SK-N-SH (cell line): Measurements from ENCODE around the gene GPRIN3. TPM values are rescaled to one million over a fixed set of nuclear protein-coding genes. Genes with fewer than 3 reads are reported as not detected.

Experiments used
- CTCF ChIA-PET: fragments of 300-600, 350-600 bp; formaldehyde crosslinking; extraction: SDS; loops from one replicate; lab custom pipeline; 2021; lab: Yijun Ruan, JAX
- POLR2A ChIA-PET: fragments of 350-600 bp; sonication (Branson Sonifier 250); formaldehyde crosslinking; extraction: SDS; loops from one replicate; lab custom pipeline; 2020; ENCODE audit warnings: antibody characterized with exemption, inconsistent platforms; lab: Yijun Ruan, JAX
- DNase-seq: peaks from one replicate; pipeline ENCODE4 v3.0.0; 2012
- H2AFZ ChIP-seq: fragments of 200-600 bp; sonication (generic); 2 replicates; pipeline ENCODE4 v1.8.1; 2016; ENCODE audit warnings: antibody characterized with exemption, mild to moderate bottlenecking, low read depth
- H3F3A ChIP-seq: fragments of 200-600 bp; sonication (generic); replicated peaks from 2 replicates; pipeline ENCODE3; 2016; ENCODE audit warnings: antibody characterized with exemption, mild to moderate bottlenecking; ENCODE audit not compliant: insufficient read depth
- H3K27ac ChIP-seq, 2 experiments: fragments of 200-500 bp in 1 of 2; fragments of 200-600 bp in 1 of 2; sonication (Bioruptor generic) in 1 of 2; sonication (generic), shearing (Covaris generic) in 1 of 2; 2 replicates each; pipeline versions ENCODE4 v1.5.1 to v1.6.1; 2014 to 2016; ENCODE audit warnings: low read depth in 2 of 2, inconsistent platforms in 1 of 2, low read length in 1 of 2, mild to moderate bottlenecking in 1 of 2, mixed read lengths in 1 of 2
- H3K27me3 ChIP-seq: fragments of 200-600 bp; sonication (generic), shearing (Covaris generic); 2 replicates; pipeline ENCODE4 v1.6.1; 2016; ENCODE audit warnings: mixed run types; ENCODE audit not compliant: insufficient read depth
- H3K36me3 ChIP-seq, 2 experiments: fragments of 200-500 bp in 1 of 2; fragments of 200-600 bp in 1 of 2; sonication (Bioruptor generic) in 1 of 2; sonication (generic) in 1 of 2; replicated peaks in 1 of 2; 2 replicates each; pipeline versions ENCODE3 to v1.5.1; 2014 to 2016; ENCODE audit warnings: low read length in 1 of 2, mild to moderate bottlenecking in 1 of 2; ENCODE audit not compliant: insufficient read depth in 2 of 2, control insufficient read depth in 1 of 2
- H3K4me1 ChIP-seq, 2 experiments: fragments of 200-500 bp in 1 of 2; fragments of 200-600 bp in 1 of 2; sonication (Bioruptor generic) in 1 of 2; sonication (generic), shearing (Covaris generic) in 1 of 2; 2 replicates each; pipeline versions ENCODE4 v1.5.1 to v1.6.1; 2014 to 2016; ENCODE audit warnings: low read depth in 1 of 2, low read length in 1 of 2, mixed run types in 1 of 2; ENCODE audit not compliant: insufficient read depth in 2 of 2, control insufficient read depth in 1 of 2
- H3K4me2 ChIP-seq: fragments of 200-600 bp; sonication (generic), shearing (Covaris generic); 2 replicates; pipeline ENCODE4 v1.6.1; 2017; ENCODE audit warnings: mixed run types
- H3K4me3 ChIP-seq, 2 experiments: fragments of 200-500 bp in 1 of 2; fragments of 200-600 bp in 1 of 2; sonication (Bioruptor generic) in 1 of 2; sonication (generic), shearing (Covaris generic) in 1 of 2; 2 replicates each; pipeline versions ENCODE4 v1.5.1 to v1.8.1; 2014 to 2016; ENCODE audit warnings: low read depth in 2 of 2, inconsistent platforms in 1 of 2, low read length in 1 of 2, mild to moderate bottlenecking in 1 of 2, mixed read lengths in 1 of 2, moderate library complexity in 1 of 2
- H3K79me2 ChIP-seq: fragments of 200-600 bp; sonication (generic); 2 replicates; pipeline ENCODE4 v1.8.1; 2017; ENCODE audit warnings: mild to moderate bottlenecking; ENCODE audit not compliant: insufficient read depth
- H3K9ac ChIP-seq: fragments of 200-600 bp; sonication (generic); 2 replicates; pipeline ENCODE4 v1.6.1; 2017; ENCODE audit warnings: mixed run types
- H3K9me2 ChIP-seq: fragments of 200-600 bp; sonication (generic); 2 replicates; pipeline ENCODE4 v1.6.1; 2017; ENCODE audit warnings: mixed run types
- H3K9me3 ChIP-seq: fragments of 200-600 bp; sonication (generic); 2 replicates; pipeline ENCODE4 v1.6.1; 2017; ENCODE audit warnings: mixed run types, mild to moderate bottlenecking, moderate library complexity
- H4K20me1 ChIP-seq: fragments of 200-600 bp; sonication (generic); 2 replicates; pipeline ENCODE4 v1.6.1; 2017; ENCODE audit warnings: mild to moderate bottlenecking, mixed run types; ENCODE audit not compliant: insufficient read depth
- CHD2 ChIP-seq: fragments of 150-350 bp; IDR thresholded peaks from 2 replicates; pipeline ENCODE4 v1.6.1; 2018; ENCODE audit warnings: low read length; ENCODE audit not compliant: partially characterized antibody
- EP300 ChIP-seq, 2 experiments: IDR thresholded peaks; 2 replicates each; pipeline versions ENCODE4 v1.4.0 to v1.6.1; 2012; ENCODE audit warnings: borderline replicate concordance in 1 of 2, low read depth in 1 of 2, low read length in 1 of 2
- EZH2phosphoT487 ChIP-seq: fragments of 200-600 bp; sonication (generic); IDR thresholded peaks from 2 replicates; pipeline ENCODE4 v1.6.1; 2017; ENCODE audit warnings: low read depth, mixed run types, mild to moderate bottlenecking, antibody characterized with exemption, moderate library complexity, borderline replicate concordance
- FOXJ3 ChIP-seq: sonication (generic); formaldehyde crosslinking; IDR thresholded peaks from 2 replicates; pipeline ENCODE4 v1.5.1; 2020; ENCODE audit warnings: mild to moderate bottlenecking, missing genetic modification reagents
- JUND ChIP-seq: IDR thresholded peaks from 2 replicates; pipeline ENCODE4 v1.4.0; 2012
- NFIC ChIP-seq: IDR thresholded peaks from 2 replicates; pipeline ENCODE4 v1.4.0; 2012; ENCODE audit warnings: borderline replicate concordance
- NRF1 ChIP-seq: IDR thresholded peaks from 2 replicates; pipeline ENCODE4 v1.6.1; 2012; ENCODE audit warnings: low read depth, mild to moderate bottlenecking, low read length
- POLR2AphosphoS5 ChIP-seq: IDR thresholded peaks from 2 replicates; pipeline ENCODE4 v1.6.1; 2012; ENCODE audit warnings: low read depth, low read length
- RCOR1 ChIP-seq: fragments of 150-350 bp; IDR thresholded peaks from 2 replicates; pipeline ENCODE4 v1.6.1; 2017; ENCODE audit warnings: antibody characterized with exemption, low read length
- RFX5 ChIP-seq: IDR thresholded peaks from 2 replicates; pipeline ENCODE4 v1.6.1; 2012; ENCODE audit warnings: mild to moderate bottlenecking, improper control_type of control experiment, low read length
- RXRA ChIP-seq: IDR thresholded peaks from 2 replicates; pipeline ENCODE4 v1.4.0; 2012; ENCODE audit warnings: low read depth, mild to moderate bottlenecking, borderline replicate concordance
- SMC3 ChIP-seq: IDR thresholded peaks from 2 replicates; pipeline ENCODE4 v1.6.1; 2012; ENCODE audit warnings: low read depth, low read length, improper control_type of control experiment
- TCF12 ChIP-seq: IDR thresholded peaks from 2 replicates; pipeline ENCODE4 v1.4.0; 2012
- TEAD4 ChIP-seq: IDR thresholded peaks from 2 replicates; pipeline ENCODE4 v1.4.0; 2012; ENCODE audit warnings: mild to moderate bottlenecking, borderline replicate concordance; ENCODE audit not compliant: insufficient read depth
- WGBS: methylation state at CpG from one replicate; pipeline ENCODE4 v1.1.6; 2017; ENCODE audit warnings: low lambda C conversion rate; 5-methylcytosine and 5-hydroxymethylcytosine counted together
- polyA plus RNA-seq, 3 experiments: library from polyadenylated mRNA; depleted of rRNA; stranded (reverse); fragments of >200 nt; gene quantifications; 2 replicates each; pipeline ENCODE4 v1.2.3, GENCODE V29; 2012
- TF ChIP-seq, protein P1 (sequence below): fragments of 200-600 bp; sonication (generic); IDR thresholded peaks from 2 replicates; pipeline ENCODE4 v1.6.1; 2017; ENCODE audit warnings: antibody characterized with exemption, mild to moderate bottlenecking, moderate library complexity
- TF ChIP-seq, protein P2 (sequence below): IDR thresholded peaks from 2 replicates; pipeline ENCODE4; 2012
- TF ChIP-seq, protein P3 (sequence below): fragments of 150-350 bp; IDR thresholded peaks from 2 replicates; pipeline ENCODE4 v1.6.1; 2016; ENCODE audit warnings: mild to moderate bottlenecking, low read depth, low read length

The GPRIN3 gene
- polyA plus RNA-seq, 1 of the 3 experiments (the other 2 are of a cell fraction), result not detected

DNA sequence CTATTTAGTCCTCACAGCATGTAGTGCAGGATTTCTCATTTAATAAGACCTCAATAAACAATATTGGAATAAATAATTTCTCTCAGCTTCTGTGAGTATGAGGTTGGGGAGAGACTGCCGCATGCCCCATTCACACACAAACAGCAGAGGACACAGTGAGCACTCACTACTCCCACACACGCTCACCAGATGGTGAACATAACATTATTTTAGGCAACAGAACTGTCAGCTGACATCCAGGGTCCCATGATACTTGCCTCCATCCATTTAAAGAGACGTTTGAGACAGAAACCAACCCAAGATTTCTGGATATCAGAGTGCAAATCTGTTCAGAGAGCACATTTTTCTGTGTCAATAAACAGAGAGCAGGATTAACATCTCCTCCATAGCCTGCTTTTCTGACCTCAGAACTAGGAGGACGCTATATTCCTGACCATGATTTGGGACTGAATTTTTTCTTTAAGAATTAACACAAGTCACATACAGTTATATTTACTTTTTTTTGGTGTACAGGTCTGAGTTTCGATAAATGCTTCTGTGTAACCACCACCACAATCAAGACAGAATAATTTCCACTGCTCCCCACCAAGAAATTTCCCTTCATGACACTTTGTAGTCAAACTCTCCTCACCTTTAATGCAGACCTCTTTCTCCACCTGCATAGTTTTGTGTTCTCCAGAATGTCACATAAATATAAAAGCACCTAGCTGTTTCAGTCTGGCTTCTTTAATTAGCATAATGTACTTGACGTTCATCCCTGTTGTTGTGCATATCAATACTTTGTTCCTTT is 16.7 kb downstream of the GPRIN3 start:
- H3K9me2 ChIP-seq, result no peaks in the 10 kb centered on the region
- no peak overlapping the region for H3K4me2 ChIP-seq
- no peaks in the 10 kb centered on the region for H3K27me3 ChIP-seq
- POLR2A ChIA-PET, result no interaction called here
- H3K9me3 ChIP-seq, result no peaks in the 10 kb centered on the region
- H2AFZ ChIP-seq, result no peak overlapping the region
- CTCF ChIA-PET, result interaction anchor here (1.2 kb wide), 1 partner anchor 133 kb away, joined by 3 read pairs; no protein-coding TSS in a partner anchor
- DNase-seq, result no peak
- no peak overlapping the region for H3K4me3 ChIP-seq
- H3K4me1 ChIP-seq, result no peaks in the 10 kb centered on the region
- H3K79me2 ChIP-seq, result no peaks in the 10 kb centered on the region
- H4K20me1 ChIP-seq, result no peaks in the 10 kb centered on the region
- H3K27ac ChIP-seq, result no peak overlapping the region
- no peaks in the 10 kb centered on the region for H3F3A ChIP-seq
- TF ChIP-seq NFIC, result no peak
- no peak for TF ChIP-seq RXRA
- H3K36me3 ChIP-seq, result no peaks in the 10 kb centered on the region
- 55% methylated on average over 5 of the region's 6 CpGs for WGBS
- no peak overlapping the region for H3K9ac ChIP-seq

DNA sequence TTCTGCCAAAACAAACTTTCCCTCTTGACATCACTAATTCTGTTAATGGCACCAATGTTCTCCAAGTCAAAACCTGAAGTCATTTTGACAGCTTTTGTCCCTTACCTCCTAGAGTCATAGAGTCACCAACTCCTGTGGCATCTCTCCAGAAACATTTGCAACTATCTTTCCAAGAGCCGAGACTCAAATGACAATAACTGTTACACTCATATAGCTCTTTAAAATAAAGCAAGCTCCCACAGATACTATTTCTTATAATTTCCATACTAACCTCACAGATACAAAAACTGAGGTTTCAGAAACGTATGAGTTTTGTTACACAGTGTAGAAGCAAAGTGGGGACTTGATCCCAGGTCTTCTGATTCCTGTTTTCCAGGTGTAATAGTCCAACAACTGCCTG is 18.3 kb downstream of the GPRIN3 start:
- Histone ChIP-seq H3K4me3 (no peak overlapping the region), H3K4me1 (no peaks in the 10 kb centered on the region), H3F3A (no peaks in the 10 kb centered on the region), H2AFZ (no peak overlapping the region), H3K27me3 (no peaks in the 10 kb centered on the region), H3K4me2 (no peak overlapping the region), H3K9me2 (no peaks in the 10 kb centered on the region), H3K79me2 (no peaks in the 10 kb centered on the region), H3K9me3 (no peaks in the 10 kb centered on the region), H3K36me3 (no peaks in the 10 kb centered on the region), H3K27ac (no peak overlapping the region), H3K9ac (no peak overlapping the region), H4K20me1 (no peaks in the 10 kb centered on the region)
- POLR2A ChIA-PET, result no interaction called here
- 28% methylated on average over 2 of the region's 2 CpGs for WGBS
- CTCF ChIA-PET, result no interaction called here
- no peak for DNase-seq
- TF ChIP-seq, protein P1, sequence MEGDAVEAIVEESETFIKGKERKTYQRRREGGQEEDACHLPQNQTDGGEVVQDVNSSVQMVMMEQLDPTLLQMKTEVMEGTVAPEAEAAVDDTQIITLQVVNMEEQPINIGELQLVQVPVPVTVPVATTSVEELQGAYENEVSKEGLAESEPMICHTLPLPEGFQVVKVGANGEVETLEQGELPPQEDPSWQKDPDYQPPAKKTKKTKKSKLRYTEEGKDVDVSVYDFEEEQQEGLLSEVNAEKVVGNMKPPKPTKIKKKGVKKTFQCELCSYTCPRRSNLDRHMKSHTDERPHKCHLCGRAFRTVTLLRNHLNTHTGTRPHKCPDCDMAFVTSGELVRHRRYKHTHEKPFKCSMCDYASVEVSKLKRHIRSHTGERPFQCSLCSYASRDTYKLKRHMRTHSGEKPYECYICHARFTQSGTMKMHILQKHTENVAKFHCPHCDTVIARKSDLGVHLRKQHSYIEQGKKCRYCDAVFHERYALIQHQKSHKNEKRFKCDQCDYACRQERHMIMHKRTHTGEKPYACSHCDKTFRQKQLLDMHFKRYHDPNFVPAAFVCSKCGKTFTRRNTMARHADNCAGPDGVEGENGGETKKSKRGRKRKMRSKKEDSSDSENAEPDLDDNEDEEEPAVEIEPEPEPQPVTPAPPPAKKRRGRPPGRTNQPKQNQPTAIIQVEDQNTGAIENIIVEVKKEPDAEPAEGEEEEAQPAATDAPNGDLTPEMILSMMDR, result no peak
- TF ChIP-seq CHD2, result no peak
- TF ChIP-seq EP300 (IDR thresholded peaks at IDR 0.05; ENCODE audit: borderline replicate concordance in 1 of 2, low read depth in 1 of 2, low read length in 1 of 2), result no peak
- no peak for TF ChIP-seq JUND

DNA sequence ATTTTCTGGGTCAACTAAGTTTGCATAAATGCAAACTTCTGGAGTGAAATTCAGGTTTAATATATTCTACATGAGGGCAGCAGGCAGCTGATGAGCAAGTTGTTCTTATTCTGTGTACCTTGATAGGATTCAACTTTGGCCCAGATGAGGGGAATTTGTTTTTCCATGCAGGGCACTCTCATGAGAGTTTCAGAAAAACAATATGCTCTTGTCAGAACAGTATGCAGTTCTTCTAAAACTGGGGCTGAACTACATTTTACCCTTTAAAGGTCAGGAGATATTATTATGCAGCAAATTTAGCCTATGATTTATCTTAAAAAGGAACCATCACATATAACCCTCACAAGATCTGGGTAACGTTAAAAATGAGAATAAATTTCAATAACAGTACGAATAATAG is 19.2 kb downstream of the GPRIN3 start:
- POLR2A ChIA-PET, result no interaction called here
- WGBS, result 37% methylated on average over 2 of the region's 2 CpGs

More for the DNA sequence above, 19.2 kb downstream of the GPRIN3 start:
- H3K9me3 ChIP-seq, result no peaks in the 10 kb centered on the region
- no peaks in the 10 kb centered on the region for H3K9me2 ChIP-seq
- no peak overlapping the region for H3K4me2 ChIP-seq
- CTCF ChIA-PET, result no interaction called here
- no peak overlapping the region for H3K4me3 ChIP-seq
- H3K36me3 ChIP-seq, result no peaks in the 10 kb centered on the region
- H3K79me2 ChIP-seq, result no peaks in the 10 kb centered on the region
- H3F3A ChIP-seq, result no peaks in the 10 kb centered on the region
- no peaks in the 10 kb centered on the region for H3K27me3 ChIP-seq
- TF ChIP-seq SMC3 (no peak), CHD2 (no peak), RFX5 (no peak), FOXJ3 (no peak), TCF12 (no peak), POLR2AphosphoS5 (no peak), RXRA (no peak), NFIC (no peak), RCOR1 (no peak), TEAD4 (no peak), EZH2phosphoT487 (no peak), NRF1 (no peak)
- TF ChIP-seq, protein P2, sequence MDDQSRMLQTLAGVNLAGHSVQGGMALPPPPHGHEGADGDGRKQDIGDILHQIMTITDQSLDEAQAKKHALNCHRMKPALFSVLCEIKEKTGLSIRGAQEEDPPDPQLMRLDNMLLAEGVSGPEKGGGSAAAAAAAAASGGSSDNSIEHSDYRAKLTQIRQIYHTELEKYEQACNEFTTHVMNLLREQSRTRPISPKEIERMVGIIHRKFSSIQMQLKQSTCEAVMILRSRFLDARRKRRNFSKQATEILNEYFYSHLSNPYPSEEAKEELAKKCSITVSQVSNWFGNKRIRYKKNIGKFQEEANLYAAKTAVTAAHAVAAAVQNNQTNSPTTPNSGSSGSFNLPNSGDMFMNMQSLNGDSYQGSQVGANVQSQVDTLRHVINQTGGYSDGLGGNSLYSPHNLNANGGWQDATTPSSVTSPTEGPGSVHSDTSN, result no peak
- TF ChIP-seq, protein P3, sequence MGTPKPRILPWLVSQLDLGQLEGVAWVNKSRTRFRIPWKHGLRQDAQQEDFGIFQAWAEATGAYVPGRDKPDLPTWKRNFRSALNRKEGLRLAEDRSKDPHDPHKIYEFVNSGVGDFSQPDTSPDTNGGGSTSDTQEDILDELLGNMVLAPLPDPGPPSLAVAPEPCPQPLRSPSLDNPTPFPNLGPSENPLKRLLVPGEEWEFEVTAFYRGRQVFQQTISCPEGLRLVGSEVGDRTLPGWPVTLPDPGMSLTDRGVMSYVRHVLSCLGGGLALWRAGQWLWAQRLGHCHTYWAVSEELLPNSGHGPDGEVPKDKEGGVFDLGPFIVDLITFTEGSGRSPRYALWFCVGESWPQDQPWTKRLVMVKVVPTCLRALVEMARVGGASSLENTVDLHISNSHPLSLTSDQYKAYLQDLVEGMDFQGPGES, result no peak
- no peak overlapping the region for H2AFZ ChIP-seq
- H3K27ac ChIP-seq, result no peak overlapping the region
- no peak for DNase-seq
- H4K20me1 ChIP-seq, result no peaks in the 10 kb centered on the region
- no peaks in the 10 kb centered on the region; a peak in 1 of 4 replicates for H3K4me1 ChIP-seq
- no peak overlapping the region for H3K9ac ChIP-seq
